ENCODE results near the gene MSI2.

DNA sequence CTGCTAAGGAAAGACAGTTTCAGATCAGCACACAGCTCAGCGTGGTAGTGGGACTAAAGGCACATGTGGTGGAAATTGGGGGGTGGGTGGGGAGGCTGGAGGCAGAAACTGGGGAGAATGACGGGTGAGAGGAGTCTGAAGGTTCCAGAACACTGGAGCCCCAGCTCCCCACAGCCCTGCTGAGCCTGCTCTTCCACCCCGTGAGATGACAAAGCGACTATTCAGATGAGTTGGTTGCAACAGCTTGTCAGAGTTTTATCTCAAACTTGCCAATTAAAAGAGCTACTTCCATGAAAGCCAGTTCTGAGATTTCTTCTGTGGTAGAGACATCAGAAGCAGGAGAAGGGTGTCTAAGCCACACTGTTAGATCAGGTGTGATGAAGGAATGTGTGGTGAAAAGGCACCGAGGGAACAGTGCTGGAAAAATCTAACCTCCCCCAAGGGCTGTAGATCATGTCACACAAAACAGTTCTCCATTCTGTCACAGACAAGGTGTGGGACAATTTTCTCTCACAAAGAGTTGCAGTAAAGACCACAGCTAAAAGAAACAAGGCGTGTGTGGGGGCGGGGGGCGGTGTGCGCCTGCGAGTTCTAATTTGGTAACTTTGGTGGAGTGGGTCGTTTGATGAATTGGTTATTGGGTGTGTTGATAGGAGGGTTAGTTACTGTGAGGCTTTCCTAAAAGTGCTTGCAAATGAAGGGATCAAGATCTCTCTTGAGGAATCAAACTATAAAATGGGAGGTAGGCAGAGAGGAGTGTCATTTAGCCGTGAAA lies 449.8 kb downstream of the MSI2 start:
- TF ChIP-seq ZNF274 (IDR thresholded peaks at IDR 0.05; ENCODE audit: low read depth, low read length) (no peak), YY1 (IDR thresholded peaks at IDR 0.05; ENCODE audit: insufficient read depth, insufficient read length) (no peak), SUZ12 (IDR thresholded peaks at IDR 0.05; ENCODE audit: extremely low read depth, insufficient read depth, insufficient read length) (no peak)
